GM18867 (cell line): ENCODE results near the gene SCD.
"Not testable (repeated sequence)": the region's sequence is repeated elsewhere in the genome, so short reads cannot be mapped to it uniquely, and the experiment has no call there.

Experiments used
- ATAC-seq: cut with Tn5 transposase; IDR thresholded peaks from one replicate; pipeline ENCODE4 v1.9.1; 2021; ENCODE audit warnings: mild to moderate bottlenecking, moderate library complexity; ENCODE audit not compliant: unreplicated experiment

Gene SCD

GRCh38 chr10:100346765-100347567 is at the start of gene SCD:
SCD (plus strand) TSS chr10:100347233; CDS start chr10:100347505, 272 bp downstream.
- peak; percentile 91 for ATAC-seq

DNA sequence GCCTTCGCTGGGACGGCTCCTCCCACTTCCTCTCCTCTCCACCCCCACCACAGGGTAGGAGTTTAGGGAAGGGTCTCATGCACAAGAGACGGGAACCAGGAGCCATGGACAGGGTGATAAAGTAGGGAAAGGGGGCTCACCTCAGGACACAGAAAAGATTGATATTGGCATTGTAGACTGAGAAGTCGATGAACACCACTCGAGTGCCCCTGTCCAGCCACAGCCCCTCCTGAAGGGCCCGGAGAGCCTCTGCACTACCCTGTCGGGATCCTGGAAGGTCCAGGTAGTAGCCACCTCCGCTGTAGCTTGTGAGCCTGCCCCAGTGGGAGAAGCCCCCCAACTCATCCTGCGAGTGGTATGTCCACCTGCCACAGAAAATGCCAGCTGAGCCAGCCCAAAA is 49.8 kb upstream of the SCD start:
- no peak for ATAC-seq

DNA sequence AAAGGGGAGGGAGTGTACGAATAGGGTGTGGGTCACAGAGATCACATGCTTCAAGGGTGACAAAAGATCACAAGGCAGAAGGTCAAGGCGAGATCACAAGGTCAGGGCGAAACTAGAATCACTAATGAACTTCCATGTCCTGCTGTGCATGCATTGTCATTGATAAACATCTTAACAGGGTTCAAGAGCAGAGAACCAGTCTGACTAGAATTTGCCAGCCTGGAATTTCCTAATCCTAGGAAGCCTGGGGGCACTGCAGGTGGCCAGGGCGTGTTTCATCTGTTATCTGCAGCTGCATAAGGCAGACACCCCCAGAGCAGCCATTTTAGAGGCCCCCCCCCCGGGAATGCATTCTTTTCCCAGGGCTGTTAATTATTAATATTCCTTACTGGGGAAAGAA is 45.9 kb upstream of the SCD start:
- ATAC-seq: not testable (repeated sequence)

DNA sequence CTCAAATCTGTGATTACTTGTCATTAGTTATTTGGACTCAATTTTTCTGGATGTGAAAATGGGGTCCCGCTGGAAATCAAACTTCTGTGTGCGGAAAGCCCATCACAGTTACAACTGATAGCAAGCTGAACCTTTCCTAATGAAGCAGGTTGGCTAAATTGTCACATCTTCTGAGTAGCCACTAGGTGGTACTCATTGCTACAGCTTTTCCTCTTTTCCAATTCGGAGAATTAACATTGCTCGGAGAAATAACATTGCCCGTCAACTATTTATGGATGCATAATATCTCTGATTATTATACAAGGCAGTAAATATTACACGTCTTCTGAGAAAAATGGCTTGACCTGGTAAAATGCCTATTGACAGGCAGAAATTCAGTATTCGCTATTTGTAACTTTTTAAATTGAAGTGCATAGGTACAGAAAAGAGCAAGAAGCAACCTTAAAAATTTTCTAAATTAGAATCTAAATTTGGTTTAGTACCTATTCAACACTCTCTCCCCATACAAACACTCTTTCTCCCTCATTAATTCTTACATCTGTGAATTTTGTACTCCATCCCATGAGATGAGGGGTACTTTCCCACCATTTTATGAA is 43.2 kb upstream of the SCD start:
- ATAC-seq: no peak

- ATAC-seq: no peak
Observed at GRCh38 chr10:100304414-100304813, 42.6 kb upstream of the SCD start.

DNA sequence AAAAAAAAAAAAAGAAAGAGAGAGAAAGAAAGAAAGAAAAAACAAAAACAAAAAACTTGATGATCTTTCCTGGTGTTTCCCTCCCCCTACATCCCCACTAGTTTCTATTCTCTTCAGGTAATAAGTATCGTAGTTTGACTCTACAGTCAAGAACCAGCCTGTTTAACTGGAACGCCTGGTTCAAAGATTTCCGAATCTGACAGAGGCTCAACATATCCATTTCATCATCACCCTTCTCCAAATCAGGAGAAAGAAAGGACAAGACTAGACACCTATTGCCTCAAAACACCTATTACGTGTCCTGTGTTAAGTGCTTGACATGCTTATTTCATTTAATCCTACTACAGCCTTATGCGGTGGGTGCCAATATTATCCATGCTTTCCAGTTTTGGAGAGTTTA is 40.2 kb upstream of the SCD start:
- ATAC-seq: no peak

DNA sequence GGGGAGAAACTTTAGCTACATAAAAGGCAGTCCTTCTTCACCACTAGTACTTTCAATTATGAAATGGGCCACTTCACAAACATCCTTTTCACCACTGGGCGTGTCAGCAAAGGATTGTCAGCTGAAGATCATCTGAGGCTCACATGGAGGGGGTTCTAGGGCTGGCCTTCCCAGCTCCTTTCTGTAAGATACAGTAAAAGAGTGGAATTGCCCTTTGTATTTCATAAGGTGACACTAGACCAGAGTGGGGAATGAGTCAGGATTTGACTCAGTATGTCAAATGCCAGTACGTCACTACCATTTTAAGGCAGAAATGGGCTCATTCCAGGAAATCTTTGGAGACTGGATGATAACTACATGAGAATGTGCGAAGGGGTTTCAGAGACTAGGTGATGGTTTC is 39.3 kb upstream of the SCD start:
- ATAC-seq: no peak

DNA sequence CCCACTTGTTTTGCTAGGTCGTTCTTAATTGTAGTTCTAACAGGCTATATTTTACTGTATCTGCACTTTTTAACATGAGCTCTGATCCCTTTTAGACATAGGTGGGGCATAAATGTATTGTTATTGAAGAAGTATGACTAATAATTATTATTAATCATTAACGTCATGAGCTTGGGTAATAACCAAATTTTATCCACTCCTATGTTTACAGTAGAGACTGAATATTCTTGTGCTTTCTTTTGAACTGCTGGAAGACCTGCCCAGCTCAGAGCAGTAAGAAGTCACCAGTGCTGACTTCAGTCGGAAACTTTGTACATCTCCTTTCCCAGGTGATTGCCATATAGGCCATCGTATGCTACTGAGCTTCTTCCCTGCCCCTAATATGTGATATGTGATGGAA is 35.7 kb upstream of the SCD start:
- ATAC-seq: no peak

DNA sequence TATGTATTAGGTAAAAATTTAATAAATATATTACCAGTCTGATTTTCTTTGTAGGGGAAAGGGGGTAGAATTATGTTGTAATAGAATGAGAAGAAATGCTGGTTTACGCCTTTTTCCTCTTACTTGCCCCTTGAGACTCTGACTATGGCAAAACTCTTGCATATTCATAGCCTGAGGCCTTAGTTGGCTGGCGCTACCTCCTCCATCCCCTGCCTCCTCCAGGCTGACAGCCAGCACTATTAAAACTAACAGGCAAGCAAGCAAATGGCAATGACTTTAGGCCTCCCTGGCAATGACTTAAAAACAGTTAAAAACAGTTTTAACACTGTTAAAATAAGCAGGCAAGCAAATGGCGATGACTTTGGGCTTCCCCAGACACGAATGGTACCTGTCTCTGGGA is 31.4 kb upstream of the SCD start:
- no peak for ATAC-seq

DNA sequence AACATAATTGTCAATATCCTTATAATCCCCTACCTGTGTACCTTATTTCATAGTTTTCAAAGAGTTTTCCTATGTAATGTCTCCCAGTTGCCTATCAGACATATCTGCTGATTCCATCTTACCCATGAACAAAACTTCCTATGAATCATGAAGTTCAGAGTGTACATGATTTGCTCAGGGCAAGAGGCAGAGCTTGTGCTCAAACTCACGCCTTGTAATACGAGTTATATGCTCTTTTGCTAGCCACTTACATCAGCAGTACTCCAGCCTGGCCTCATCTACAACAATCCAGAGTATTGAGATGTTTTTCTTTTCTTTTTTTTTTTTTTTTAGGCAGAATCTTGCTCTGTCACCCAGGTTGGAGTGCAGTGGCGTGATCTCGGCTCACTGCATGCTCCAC is 28.8 kb upstream of the SCD start:
- no peak for ATAC-seq

GRCh38 chr10:100319707-100320402 is 27.2 kb upstream of the SCD start:
- no peak for ATAC-seq

GRCh38 chr10:100325158-100325557 is 21.9 kb upstream of the SCD start:
- ATAC-seq: no peak

DNA sequence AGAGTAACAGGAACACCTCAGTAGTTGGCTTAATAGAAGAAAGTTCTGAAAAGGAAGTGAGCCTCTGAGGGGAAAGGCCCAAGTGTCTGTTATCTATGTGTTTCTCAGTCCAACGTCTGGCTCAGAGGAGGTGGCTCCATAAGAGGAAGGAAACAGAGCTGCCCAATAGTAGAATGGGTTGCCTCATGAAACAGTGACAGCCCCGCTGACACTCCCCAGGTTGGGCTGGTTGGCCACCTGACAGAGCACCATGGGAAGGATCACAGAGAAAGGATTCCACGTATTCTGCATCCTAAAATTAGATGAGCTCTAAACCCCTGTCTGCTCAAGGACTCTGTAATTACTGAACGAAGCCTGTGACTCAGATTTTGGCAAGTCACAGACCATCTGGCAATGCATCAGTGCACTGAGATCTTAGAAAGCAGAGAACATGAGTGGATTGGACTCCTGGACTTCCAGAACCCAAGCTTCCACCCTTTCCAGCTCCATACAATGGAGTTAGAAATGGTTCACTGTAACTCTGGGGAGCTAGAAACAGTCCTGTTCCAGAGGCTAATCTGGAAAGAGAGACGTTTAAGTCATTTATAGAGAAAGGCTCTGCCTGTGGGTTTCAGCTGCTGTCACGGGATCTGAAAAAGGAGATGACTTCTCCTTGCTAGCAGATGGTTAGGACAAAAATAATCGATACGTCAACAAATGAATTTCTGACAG is 19.9 kb upstream of the SCD start:
- peak; percentile 96 for ATAC-seq

GRCh38 chr10:100327718-100328009 is 19.4 kb upstream of the SCD start:
- ATAC-seq: no peak

DNA sequence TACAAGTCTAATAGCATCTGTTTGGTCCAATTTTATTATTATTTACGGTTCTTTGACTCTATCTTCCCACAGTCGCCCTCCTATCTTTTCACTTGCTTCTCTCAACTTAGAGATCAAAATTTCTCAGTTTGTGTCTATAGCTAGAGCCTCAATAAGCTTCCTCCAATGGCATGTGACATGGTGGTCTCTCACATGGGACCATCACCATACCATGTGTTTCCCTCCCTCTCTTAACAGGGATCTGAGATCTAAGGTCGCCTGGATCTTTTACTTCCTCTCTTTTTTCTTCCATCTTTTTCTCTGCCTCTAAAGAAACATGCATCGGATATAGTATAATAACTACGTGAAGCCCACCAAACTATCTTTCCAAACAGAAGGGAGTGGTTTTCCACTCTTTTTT is 18.8 kb upstream of the SCD start:
- no peak for ATAC-seq

DNA sequence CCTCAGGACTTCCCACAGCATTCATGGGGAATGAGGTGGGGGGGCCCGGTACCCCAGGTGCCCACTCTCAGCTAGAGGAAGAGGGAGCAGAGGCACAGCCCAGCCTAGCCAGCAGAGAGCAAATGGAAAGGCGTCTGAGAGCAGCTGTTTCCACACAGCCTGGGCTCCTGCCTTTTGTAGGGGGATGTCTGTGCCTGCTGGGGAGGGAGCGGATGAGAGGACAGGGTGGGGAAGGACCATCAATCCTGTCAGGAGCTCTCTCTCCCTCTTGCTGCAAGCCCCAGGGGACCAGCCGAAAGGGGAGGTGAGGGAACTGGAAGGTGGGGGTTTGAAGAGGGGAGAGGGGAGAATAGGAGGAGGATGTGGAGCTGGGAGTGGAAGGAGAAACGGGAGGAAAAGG is 17.0 kb upstream of the SCD start, which contains the start of gene PKD2L1:
Gene PKD2L1 (minus strand): TSS at position 150 of the 400 bp plus-strand sequence. CDS start 125 bp downstream, at position 25.
- ATAC-seq: no peak

- no peak for ATAC-seq
Observed at GRCh38 chr10:100333106-100333505, 13.9 kb upstream of the SCD start.

DNA sequence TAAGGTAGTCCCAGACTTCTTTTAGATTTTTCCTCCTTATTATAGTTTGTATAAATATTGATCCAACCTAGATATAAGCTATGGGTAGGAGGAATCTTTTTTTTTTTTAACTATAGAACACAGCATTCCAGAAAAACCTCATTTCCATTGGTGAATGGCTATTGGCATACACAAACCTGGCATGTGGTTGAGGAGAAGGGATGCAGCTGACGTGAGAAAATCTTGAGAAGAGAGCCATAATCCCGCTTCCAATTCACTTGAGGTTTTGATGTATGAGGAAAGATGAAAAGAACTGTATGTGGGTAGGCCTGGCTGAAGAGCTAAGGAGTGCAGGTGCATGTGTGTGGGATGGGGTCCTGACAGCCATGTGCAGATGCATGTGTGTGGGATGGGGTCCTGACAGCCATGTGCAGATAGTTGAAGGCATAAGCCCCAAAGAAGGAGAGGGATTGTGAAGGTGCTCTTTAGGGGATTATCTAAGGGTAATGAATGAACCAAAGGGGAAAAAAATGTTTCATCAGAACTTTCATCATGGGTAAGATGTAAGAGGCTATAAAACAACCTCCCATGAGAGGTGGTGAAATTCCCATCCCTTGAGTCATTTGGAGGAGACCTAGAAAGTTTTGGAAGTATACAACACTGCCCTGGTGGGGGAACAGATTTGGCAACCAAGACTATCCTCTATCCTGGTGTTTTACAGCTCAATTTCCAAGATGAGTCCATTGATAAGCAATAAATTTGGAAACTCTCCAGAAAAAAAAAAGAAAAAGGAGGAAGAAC is 13.2 kb upstream of the SCD start:
- ATAC-seq: no peak

DNA sequence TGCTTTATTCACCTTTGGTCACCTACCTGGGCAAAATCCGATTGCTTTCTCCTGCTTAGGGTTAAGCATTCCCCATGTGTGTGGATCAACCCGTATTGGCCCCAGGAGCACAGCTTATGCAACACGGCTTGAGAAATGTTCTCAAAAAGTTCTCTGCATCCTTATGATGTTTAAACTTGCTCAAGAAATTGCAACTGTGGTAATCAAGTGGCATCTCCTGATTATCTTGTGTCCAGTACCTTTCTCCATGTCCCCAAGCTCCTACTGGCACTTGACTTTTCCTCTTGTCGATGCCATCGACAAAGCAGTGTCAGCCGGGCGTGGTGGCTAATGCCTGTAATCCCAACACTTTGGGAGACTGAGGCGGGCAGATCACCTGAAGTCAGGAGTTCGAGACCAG is 12.3 kb upstream of the SCD start:
- ATAC-seq: no peak

- peak; percentile 47 for ATAC-seq
Observed at GRCh38 chr10:100338434-100339036, 8.5 kb upstream of the SCD start.
